ENCODE results near the gene OR1J2.

The OR1J2 gene

DNA sequence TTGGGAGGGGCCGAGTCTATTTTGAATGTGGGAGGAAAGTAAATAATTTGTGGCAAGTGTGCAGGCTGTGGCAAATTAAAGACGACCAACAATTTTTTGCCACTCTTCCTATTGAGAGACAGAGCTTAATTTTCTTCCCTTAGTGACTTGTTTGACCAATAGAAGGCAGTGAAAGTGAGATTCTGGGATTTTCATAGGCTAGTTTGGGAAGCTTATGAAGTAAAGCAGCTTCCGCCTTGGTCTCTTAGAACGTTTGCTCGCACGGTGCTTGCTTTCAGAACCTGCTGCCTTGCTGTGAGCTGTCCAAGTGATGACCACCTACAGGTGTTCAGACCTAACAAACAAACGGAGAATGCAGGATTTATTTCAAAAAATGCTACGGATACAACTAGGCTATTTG lies 35.6 kb downstream of the OR1J2 start:
- DNase-seq (ENCODE audit: insufficient read length, low spot score): no peak
- FAIRE-seq: no peak

DNA sequence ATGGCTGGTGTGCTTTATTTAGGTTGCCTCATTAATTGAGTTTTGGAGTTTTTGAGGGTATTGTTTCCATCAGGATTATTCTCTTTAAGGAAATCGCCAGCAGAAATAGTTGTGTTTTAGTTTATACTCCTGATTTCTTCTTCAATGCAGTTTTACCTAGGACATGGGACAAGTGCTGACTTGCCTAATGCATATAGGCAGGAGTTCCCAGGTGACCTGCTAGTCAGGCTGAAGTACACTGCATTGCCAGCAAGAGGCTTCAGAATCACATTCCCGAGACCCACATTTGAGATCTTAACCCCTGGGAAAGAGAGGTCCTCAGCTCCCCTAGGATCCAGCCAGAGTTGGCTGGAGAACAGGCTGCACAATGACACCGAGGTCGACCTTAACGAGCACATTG lies 40.8 kb downstream of the OR1J2 start:
- FAIRE-seq (no peak), DNase-seq (ENCODE audit: insufficient read length, low spot score) (no peak)

DNA sequence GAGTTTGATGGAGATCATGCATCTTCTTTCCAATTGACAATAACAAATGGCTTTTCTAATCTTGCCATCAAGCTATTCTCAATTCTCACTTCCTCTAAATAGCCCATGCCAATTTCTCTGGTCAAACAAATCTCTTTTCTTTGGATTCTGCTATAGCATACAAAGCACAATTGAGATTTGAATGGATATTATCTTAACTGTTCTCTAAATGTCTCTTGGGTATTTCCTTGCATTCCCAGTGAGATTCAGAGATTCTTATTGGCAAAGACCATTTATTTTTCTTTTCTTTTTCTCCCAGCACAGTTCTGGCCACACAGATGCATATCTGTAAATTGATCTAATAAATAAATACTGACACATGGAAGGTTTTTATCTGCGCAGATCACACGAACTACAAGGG lies 42.2 kb downstream of the OR1J2 start, which contains the start of gene OR1N2:
TSS of gene OR1N2 (plus strand) at position 301 of the 400 bp plus-strand sequence. CDS start 100 bp downstream, outside the sequence.
- DNase-seq (ENCODE audit: insufficient read length, low spot score): no peak

More for the DNA sequence above, 42.2 kb downstream of the OR1J2 start, which contains the start of gene OR1N2:
- FAIRE-seq: no peak

All from HTR-8/SVneo (cell line).